Amniotic epithelial cell (primary cell): ENCODE data around the gene GPR84.
"Not testable (repeated sequence)": the region's sequence is repeated elsewhere in the genome, so short reads cannot be mapped to it uniquely, and the experiment has no call there.

Source experiments
- DNase-seq: peaks from one replicate; pipeline ENCODE4 v3.0.0-alpha.2; 2010; ENCODE audit warnings: low read depth

Gene GPR84

DNA sequence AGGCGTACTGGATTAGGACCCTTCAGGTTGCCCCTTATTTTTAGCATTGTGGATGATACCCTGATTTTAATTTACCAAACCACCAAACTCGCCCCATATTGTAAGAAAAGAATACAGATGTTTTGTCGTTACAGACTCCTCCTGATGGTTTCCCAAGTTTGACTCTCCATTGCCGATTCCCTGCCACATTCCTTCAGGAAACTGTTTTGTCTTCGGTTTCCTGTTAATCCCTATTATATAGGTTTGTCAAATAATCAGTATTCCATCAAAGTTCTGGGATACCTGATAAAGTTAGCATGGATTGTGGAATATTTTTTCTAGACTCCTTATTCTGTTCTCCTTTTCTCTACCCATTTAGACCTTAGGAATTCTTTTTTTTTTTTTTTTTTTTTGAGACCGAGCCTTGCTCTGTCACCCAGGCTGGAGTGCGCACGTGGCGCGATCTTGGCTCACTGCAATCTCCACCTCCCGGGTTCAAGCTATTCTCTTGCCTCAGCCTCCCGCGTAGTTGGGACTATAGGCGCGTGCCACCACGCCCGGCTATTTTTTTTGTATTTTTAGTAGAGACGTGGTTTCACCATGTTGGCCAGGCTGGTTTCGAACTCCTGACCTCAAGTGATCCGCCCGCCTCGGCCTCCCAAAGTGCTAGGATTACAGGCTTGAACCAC lies 38.7 kb downstream of the GPR84 start:
- DNase-seq, result not testable (repeated sequence)

DNA sequence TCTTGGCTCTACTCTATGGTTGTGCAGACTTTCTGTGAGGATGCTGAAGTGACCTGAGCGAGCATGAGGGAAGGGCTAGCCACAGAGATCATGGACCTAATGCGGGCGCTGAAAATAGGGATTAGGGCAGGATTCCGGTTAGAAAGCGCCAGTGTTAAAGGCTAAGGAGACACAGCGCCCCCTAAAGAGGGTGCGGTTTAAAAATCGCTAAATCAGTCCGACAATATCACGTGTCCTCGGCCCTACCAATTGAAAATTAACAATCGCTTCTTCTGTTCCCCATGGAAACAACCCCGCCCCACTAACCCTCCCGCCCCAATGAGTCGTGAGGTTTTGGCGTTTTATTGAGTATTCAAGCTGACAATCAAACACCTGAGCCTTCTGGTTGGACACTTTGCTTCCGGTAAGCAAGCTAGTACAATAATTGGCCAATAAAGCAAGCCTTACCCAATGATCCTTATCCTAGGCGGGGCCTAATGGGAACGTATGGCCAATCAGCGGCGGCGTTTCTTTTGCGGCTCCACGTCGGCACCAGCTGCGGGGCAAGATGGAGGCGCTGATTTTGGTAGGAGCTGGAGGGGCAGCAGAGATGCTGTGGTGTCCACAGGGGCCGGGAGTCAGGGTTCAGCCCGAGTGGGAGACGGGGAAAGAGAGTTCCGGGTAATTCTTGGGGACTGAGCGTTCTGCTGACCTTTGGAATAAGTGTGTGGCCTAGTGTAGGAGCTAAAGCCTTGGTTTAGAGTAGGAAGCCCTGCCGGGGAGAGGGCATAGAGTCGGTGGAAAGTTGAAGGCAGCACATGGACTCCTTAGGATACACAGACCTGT lies 39.5 kb downstream of the GPR84 start, which contains the start of gene COPZ1:
Gene COPZ1, plus strand, starts transcription at position 515 of the 825 bp plus-strand sequence. Its CDS starts 33 bp downstream, at position 548.
- peak; percentile 100 for DNase-seq

DNA sequence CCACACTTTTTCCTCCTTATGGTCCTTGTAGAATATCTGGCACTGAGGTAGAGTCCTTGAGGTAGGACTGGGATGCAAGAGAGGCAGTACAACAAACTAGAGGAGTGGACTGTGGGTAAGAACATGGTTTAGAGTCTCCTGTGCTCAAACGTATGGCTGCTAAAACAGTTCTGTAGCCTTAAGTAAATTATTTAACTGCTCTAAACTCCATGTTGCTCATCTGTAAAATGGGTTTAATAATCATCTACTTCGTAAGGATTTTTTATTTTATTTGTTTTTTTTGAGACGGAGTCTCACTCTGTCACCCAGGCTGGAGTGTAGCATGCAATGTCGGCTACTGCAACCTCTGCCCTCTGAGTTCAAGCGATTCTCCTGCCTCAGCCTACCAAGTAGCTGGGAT lies 42.9 kb downstream of the GPR84 start:
- no peak for DNase-seq
